ENCODE results near the gene RAP1GAP2.

RAP1GAP2 gene

DNA sequence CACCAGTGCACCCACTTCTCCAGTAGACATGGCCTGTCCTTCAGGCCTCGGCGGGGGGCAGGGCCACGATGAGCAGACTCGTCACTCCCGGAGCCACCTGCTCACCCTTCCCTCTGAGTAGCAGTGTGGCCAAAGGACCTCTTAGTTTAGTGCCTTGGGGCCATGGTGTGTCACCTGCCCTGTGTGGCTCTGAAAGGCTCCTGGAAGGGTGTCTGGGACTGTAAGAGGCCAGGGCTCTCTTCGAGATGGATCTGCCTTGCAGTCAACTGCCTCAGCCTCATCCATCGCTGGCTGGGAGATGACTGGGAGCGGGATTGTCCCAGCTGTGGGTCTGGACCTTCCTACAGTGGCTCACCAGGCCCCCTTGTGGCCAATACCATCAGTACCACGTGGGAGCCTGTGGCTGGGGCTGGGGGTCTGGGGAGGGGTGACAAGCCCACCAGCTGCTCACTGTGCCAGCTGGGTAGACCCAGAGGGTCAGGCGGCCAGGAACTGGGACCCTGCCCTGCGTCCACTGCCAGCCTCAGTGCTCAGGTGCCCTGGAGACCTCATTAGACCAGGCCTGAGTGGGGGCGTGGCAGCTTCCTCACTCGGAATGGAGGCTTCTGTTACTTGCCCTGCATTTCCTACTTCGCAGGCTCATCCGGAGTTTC, 133.8 kb downstream of the RAP1GAP2 start:
- Histone ChIP-seq H3K27me3 (ENCODE audit: insufficient read depth, low read length) (peaks cover 13% of the 10 kb centered on the region; the same call in 1 of the 2 replicates), H3K4me1 (ENCODE audit: insufficient read depth, low read length, severe bottlenecking) (peaks cover 9% of the 10 kb centered on the region), H3K9ac (ENCODE audit: low read length) (no peak overlapping the region), H3F3A (ENCODE audit: insufficient read depth, low read length) (no peaks in the 10 kb centered on the region), H3K9me3 (ENCODE audit: low read length) (no peaks in the 10 kb centered on the region), H3K27ac (ENCODE audit: low read depth, low read length, poor library complexity, severe bottlenecking) (no peak overlapping the region), H3K36me3 (ENCODE audit: insufficient read depth, low read length) (no peaks in the 10 kb centered on the region), H2AFZ (ENCODE audit: low read length) (no peak overlapping the region), H3K4me3 (ENCODE audit: low read depth, low read length, poor library complexity, severe bottlenecking) (no peak overlapping the region), H3K9me2 (ENCODE audit: low read depth, low read length) (no peaks in the 10 kb centered on the region), H3K79me2 (ENCODE audit: insufficient read depth, low read length) (no peaks in the 10 kb centered on the region), H4K20me1 (ENCODE audit: insufficient read depth, low read length) (no peaks in the 10 kb centered on the region), H3K4me2 (ENCODE audit: low read length) (no peak overlapping the region)
- TF ChIP-seq EZH2 (IDR thresholded peaks at IDR 0.05; ENCODE audit: borderline replicate concordance, low read length): no peak
- TF ChIP-seq, protein P1, sequence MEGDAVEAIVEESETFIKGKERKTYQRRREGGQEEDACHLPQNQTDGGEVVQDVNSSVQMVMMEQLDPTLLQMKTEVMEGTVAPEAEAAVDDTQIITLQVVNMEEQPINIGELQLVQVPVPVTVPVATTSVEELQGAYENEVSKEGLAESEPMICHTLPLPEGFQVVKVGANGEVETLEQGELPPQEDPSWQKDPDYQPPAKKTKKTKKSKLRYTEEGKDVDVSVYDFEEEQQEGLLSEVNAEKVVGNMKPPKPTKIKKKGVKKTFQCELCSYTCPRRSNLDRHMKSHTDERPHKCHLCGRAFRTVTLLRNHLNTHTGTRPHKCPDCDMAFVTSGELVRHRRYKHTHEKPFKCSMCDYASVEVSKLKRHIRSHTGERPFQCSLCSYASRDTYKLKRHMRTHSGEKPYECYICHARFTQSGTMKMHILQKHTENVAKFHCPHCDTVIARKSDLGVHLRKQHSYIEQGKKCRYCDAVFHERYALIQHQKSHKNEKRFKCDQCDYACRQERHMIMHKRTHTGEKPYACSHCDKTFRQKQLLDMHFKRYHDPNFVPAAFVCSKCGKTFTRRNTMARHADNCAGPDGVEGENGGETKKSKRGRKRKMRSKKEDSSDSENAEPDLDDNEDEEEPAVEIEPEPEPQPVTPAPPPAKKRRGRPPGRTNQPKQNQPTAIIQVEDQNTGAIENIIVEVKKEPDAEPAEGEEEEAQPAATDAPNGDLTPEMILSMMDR (IDR thresholded peaks at IDR 0.05; ENCODE audit: low read length): peak; percentile 77

DNA sequence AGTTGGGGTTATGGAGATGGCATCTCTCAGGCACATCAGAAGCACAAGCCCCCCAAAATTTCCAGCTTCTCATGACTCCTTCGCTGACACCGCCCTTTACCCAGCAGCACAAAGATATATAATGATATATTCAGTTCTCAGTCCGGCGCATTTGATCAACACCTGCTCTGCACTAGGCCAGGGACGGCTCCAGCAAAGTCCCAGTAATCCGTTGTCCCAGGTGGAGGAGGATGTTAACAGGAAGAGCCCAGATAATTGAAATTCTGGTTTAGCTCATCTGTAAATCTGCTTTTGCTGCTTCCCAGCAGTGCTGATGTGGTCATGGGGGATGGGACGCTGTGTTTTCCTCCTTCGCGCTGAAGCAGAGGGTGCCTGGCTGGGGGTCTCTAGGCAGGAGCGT, 135.6 kb downstream of the RAP1GAP2 start:
- Histone ChIP-seq H3K9ac (ENCODE audit: low read length) (no peak overlapping the region), H3K36me3 (ENCODE audit: insufficient read depth, low read length) (no peaks in the 10 kb centered on the region), H3K4me2 (ENCODE audit: low read length) (no peak overlapping the region), H3K79me2 (ENCODE audit: insufficient read depth, low read length) (no peaks in the 10 kb centered on the region), H3K9me2 (ENCODE audit: low read depth, low read length) (no peaks in the 10 kb centered on the region), H3F3A (ENCODE audit: insufficient read depth, low read length) (no peaks in the 10 kb centered on the region), H3K27me3 (ENCODE audit: insufficient read depth, low read length) (peaks cover 8% of the 10 kb centered on the region; the same call in 1 of the 2 replicates), H3K27ac (ENCODE audit: low read depth, low read length, poor library complexity, severe bottlenecking) (no peak overlapping the region), H2AFZ (ENCODE audit: low read length) (no peak overlapping the region), H3K4me1 (ENCODE audit: insufficient read depth, low read length, severe bottlenecking) (peaks cover 9% of the 10 kb centered on the region), H4K20me1 (ENCODE audit: insufficient read depth, low read length) (no peaks in the 10 kb centered on the region), H3K9me3 (ENCODE audit: low read length) (no peaks in the 10 kb centered on the region), H3K4me3 (ENCODE audit: low read depth, low read length, poor library complexity, severe bottlenecking) (no peak overlapping the region)
- TF ChIP-seq EZH2 (IDR thresholded peaks at IDR 0.05; ENCODE audit: borderline replicate concordance, low read length): no peak

DNA sequence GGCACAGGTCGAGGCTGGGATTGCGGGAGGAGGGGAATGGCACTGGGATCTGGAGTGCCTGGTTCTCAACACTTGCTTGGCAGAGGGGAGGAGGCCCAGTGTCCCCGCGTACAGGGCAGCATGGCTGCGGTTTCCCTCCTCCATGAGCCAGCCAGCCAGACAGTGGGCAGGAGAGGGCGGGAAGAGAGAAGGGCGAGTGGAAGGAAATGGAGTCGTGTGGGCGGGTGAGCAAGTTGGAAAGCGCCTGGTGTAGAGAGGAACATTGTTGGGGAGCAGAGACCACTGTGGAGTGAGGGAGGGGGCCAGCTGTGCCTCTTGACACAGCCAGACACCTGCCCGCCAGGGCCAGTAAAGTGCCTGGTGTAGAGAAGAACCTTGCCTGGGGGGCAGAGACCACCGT, 136.7 kb downstream of the RAP1GAP2 start:
- Histone ChIP-seq H3K36me3 (ENCODE audit: insufficient read depth, low read length) (no peaks in the 10 kb centered on the region), H3K4me3 (ENCODE audit: low read depth, low read length, poor library complexity, severe bottlenecking) (no peak overlapping the region), H4K20me1 (ENCODE audit: insufficient read depth, low read length) (no peaks in the 10 kb centered on the region), H3K4me1 (ENCODE audit: insufficient read depth, low read length, severe bottlenecking) (peaks cover 9% of the 10 kb centered on the region), H3K27me3 (ENCODE audit: insufficient read depth, low read length) (peaks cover 8% of the 10 kb centered on the region; the same call in 1 of the 2 replicates), H3K9me3 (ENCODE audit: low read length) (no peaks in the 10 kb centered on the region), H3K9me2 (ENCODE audit: low read depth, low read length) (no peaks in the 10 kb centered on the region), H2AFZ (ENCODE audit: low read length) (no peak overlapping the region), H3K9ac (ENCODE audit: low read length) (no peak overlapping the region), H3K4me2 (ENCODE audit: low read length) (no peak overlapping the region), H3K79me2 (ENCODE audit: insufficient read depth, low read length) (no peaks in the 10 kb centered on the region), H3K27ac (ENCODE audit: low read depth, low read length, poor library complexity, severe bottlenecking) (no peak overlapping the region), H3F3A (ENCODE audit: insufficient read depth, low read length) (no peaks in the 10 kb centered on the region)
- no peak for TF ChIP-seq EZH2 (IDR thresholded peaks at IDR 0.05; ENCODE audit: borderline replicate concordance, low read length)
- TF ChIP-seq, protein P1 (IDR thresholded peaks at IDR 0.05; ENCODE audit: low read length): no peak

DNA sequence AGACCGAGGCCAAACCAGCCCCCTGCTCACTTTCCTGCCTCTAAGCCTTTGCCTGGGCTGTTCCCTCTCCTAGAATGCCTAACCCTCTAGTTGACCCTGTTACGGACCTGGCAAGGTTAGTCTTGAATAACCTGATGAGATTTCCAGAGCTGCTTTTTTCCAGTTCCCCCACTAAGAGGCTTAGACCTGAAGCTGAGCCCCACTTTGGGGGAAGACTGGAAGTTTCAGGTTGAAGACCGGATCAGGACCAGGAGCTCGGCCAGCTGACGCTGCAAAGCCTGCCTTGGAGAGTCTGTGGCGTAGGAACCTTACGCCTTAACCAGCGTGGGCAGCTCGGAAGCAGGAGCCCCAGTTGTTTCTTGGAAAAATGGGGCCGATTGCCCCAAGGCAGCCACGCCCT, 137.4 kb downstream of the RAP1GAP2 start:
- no peaks in the 10 kb centered on the region for H4K20me1 ChIP-seq (ENCODE audit: insufficient read depth, low read length)
- no peaks in the 10 kb centered on the region for H3K9me3 ChIP-seq (ENCODE audit: low read length)
- peaks cover 8% of the 10 kb centered on the region; the same call in 1 of the 2 replicates for H3K27me3 ChIP-seq (ENCODE audit: insufficient read depth, low read length)
- H3K27ac ChIP-seq (ENCODE audit: low read depth, low read length, poor library complexity, severe bottlenecking): no peak overlapping the region
- H3K9ac ChIP-seq (ENCODE audit: low read length): no peak overlapping the region
- TF ChIP-seq, protein P1 (IDR thresholded peaks at IDR 0.05; ENCODE audit: low read length): no peak
- TF ChIP-seq EZH2 (IDR thresholded peaks at IDR 0.05; ENCODE audit: borderline replicate concordance, low read length): no peak
- no peaks in the 10 kb centered on the region for H3K9me2 ChIP-seq (ENCODE audit: low read depth, low read length)
- peaks cover 9% of the 10 kb centered on the region for H3K4me1 ChIP-seq (ENCODE audit: insufficient read depth, low read length, severe bottlenecking)
- H3K79me2 ChIP-seq (ENCODE audit: insufficient read depth, low read length): no peaks in the 10 kb centered on the region
- H2AFZ ChIP-seq (ENCODE audit: low read length): no peak overlapping the region
- H3K4me3 ChIP-seq (ENCODE audit: low read depth, low read length, poor library complexity, severe bottlenecking): no peak overlapping the region
- no peaks in the 10 kb centered on the region for H3F3A ChIP-seq (ENCODE audit: insufficient read depth, low read length)
- no peak overlapping the region for H3K4me2 ChIP-seq (ENCODE audit: low read length)
- no peaks in the 10 kb centered on the region for H3K36me3 ChIP-seq (ENCODE audit: insufficient read depth, low read length)

Data from OCI-LY1 (cell line).